T-helper 2 cell treated with Interferon-gamma antibody and Interleukin-4, amounts not matched to agents 100 ng/mL and 5 ng/mL, for 36 hours (primary cell): ENCODE data around the gene SLC23A3. TPM values are rescaled to one million over a fixed set of nuclear protein-coding genes. Genes with fewer than 3 reads are reported as not detected.

Experiments used
- intact Hi-C: fragments of 100-400 bp; cut with micrococcal nuclease; formaldehyde crosslinking; loops from one replicate; pipeline ENCODE4 v1.15.1; 2023
- total RNA-seq: library from RNA; stranded (reverse); gene quantifications from 2 replicates; pipeline ENCODE4 v1.2.3, GENCODE V29; 2022

Gene SLC23A3
- 1.5 and 2.1 TPM in 2 replicates for total RNA-seq

DNA sequence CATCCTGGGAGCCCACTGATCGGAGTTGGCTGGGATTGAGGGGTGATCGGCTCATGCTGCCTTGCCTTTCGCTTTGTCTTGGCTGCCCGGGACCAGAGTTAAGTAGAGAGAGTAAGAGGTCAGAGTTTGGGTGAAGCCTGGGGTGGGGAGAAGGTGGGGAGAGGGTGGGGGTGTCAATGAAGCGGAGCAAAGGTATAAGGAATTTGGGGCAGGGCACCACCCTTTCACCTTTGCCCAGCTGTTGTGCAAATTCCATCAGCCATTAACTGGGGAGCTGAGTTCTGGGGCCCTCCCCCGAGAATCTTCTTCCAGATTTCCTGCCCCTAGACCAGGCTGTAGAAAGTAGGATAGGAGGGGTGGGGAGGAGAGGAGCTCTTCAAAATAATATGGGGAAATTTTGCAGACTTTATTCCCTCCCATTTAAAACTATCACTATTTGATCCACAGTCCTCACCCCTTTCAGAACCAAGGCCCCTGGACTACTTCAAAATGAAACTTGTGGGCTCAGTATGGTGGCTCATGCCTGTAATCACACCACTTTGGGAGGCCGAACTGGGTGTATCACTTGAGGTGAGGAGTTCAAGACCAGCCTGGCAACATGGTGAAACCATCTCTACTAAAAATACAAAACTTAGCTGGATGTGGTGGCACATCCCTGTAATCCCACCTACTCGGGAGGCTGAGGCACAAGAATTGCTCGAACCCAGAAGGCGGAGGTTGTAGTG lies at the start of gene SLC23A3:
TSS of gene SLC23A3 (minus strand) at position 100 of the 725 bp plus-strand sequence. CDS start at position 55, 45 bp downstream.
- intact Hi-C loops: no loop called here

GRCh38 chr2:219218732-219219701 lies 49.2 kb upstream of the SLC23A3 start, which contains the start of gene ABCB6:
Gene ABCB6 (minus strand): TSS chr2:219218958. CDS start chr2:219218673, 285 bp downstream.
- intact Hi-C loops: loop anchor here (1.0 to 2.0 kb wide), 6 partner anchors 10 to 60 kb away; partner anchors contain the start of genes ANKZF1, ATG9A, CNPPD1 and DNAJB2

DNA sequence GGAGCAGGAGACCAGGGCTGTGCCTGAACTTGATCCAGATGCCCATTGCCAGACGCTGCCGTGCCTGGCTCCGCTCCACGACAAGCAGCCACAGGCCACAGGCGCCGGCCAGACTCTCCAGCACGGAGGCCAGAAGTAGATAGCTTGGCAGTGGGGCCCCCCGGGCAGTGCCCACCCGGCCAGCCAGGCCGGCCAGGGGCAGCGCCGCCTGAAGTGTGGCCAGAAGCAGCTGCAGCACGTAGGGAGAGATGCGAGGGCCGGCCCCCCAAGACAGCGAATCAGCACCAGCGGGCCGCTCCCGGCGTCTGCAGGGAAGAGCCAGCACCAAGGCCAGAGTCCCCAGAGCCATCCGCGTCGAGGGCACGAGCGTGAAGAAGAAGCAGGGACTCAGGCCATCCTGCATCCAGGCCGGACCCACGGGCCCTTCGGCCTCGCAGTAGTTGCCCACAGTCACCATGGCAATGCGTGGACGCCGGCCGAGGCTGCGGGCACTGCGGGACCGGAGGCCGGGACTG lies 48.4 kb upstream of the SLC23A3 start:
- intact Hi-C loops: loop anchor here (1.0 to 2.0 kb wide), 4 partner anchors 27 to 61 kb away; partner anchors contain the start of genes CNPPD1, DNAJB2, GLB1L and NHEJ1

DNA sequence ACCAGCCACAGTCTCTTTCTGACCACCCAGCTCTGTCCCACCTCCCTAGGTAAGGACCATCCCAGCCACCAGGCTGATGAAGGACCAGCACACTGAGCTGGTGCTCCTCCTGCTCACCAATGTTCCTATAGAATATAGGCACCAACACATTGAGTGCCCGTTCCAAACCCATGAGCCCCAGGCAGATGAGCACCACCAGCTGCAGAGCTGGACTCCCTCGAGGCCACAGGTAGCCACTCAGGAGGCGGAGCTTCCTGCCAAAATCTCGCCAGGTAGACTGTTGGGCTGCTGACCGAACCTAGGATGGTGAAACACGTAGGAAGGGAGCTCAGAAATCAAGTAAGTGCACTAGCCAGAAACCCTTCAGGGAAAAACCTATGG lies 46.7 kb upstream of the SLC23A3 start:
- intact Hi-C loops: no loop called here

- intact Hi-C loops: no loop called here
These were observed 46.2 kb upstream of the SLC23A3 start for GRCh38 chr2:219215871-219216534.

- intact Hi-C loops: no loop called here
These were observed 45.0 kb upstream of the SLC23A3 start for GRCh38 chr2:219214786-219215185.

DNA sequence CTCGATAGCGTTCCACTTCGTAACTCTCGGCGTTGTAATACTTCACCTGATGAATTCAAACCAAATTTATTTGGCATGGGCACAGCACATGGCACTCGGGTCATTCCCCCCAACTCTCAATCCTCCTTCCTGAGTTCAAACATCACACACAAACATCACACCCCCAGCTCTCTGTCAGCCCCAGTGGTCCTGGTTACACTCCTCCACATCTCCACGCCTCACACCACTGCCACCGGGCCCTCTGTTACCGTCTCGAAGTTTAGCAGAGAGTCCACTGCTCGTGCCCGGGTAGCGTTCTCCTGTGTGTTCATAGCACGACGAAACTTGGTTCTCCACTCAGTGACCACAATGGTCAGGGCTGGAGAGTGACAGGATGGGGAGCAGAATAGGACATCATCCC lies 44.3 kb upstream of the SLC23A3 start:
- intact Hi-C loops: no loop called here

GRCh38 chr2:219213486-219214071 lies 43.8 kb upstream of the SLC23A3 start:
- intact Hi-C loops: no loop called here

DNA sequence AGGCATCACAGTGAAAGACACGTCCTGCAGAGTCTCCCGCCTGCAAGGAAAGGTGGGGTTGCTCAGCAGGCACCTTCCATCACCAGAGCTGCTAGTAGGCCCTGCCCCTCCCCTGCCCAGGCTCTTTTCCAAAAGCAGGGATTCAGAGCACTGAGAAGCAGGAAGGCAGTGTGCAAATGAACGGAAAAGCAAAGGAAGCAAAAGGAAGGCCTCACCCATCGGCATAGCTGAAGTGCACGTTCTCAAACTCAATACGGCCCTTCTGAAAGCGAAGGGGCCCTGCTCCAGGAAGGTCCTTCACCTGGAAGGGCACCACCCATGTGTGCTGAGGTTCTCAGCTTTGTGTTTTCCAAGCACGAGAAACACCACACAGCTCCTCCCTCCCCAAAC lies 43.2 kb upstream of the SLC23A3 start:
- intact Hi-C loops: no loop called here

DNA sequence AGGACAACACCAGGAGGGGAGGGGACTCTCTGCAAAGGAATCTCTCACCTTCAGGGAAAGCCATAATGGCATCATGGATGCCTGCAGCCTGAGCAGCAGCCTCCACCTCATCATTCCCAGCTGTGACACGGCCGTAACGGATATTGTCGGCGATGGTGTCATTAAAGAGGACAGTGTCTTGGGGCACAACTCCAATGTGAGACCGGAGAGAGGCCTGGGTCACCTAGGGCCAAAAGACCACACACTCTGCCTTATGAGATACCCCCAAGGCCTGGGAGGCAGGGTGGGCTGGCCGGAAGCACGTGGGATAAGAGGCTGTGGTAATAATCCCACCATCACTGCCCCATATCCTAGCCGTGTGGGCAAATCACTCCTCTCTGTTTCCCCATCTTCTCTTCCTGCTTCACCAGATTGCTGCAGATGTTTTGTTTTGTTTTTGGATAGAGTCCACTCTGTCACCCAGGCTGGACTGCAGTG lies 41.1 kb upstream of the SLC23A3 start:
- intact Hi-C loops: loop anchor here (1.0 kb wide), 2 partner anchors 34 to 51 kb away; partner anchors contain the start of gene NHEJ1

GRCh38 chr2:219210196-219210885 lies 40.5 kb upstream of the SLC23A3 start:
- intact Hi-C loops: no loop called here

DNA sequence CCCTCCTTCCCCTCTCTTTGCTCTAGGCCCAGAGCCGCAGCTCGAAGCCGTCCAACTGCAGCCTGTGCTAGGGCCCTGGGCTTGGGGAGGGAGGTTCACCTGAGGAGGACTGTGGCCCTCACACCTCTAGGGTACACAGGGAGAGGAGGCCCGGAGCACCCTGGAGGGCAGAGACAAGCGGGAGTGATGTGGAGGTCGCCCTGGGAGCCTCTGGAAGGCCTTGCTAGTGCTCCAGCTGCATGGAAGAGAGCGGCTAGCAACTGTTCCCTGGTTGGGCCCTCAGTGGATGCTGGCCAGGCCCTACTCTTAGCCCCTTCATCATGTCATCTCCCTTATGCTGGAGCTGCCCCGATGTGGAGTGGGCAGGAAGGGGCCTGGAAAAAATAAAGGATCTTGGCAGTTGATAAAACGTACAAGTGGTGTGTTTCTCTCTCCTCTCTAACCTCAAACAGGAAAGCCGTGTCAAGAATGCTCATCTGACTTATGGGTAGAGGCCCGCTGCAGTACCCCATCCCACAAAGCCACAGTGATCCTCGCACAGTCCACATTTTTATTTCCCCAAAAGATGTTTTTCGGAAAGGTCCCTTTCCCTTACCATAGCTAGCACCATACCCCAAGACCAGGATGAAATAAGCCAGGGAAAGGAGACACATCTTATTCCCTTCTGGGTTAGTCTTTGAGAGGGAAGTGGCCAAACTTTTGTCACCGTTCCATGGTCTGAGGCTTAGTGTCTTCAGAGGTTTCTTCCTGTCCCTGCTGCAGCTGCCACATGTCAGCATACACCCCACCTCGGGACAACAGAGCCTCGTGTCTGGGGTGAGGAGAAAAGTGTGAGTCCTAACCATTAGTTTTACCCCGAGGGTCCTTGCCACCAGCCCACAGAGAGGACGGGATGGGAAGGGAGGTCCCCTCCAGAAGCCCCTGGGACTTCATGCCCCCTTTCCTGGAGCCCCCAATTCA lies 39.7 kb upstream of the SLC23A3 start:
- intact Hi-C loops: loop anchor here (5.0 kb wide), 2 partner anchors 152 to 537 kb away; partner anchors contain the start of genes RNF25 and STK36

DNA sequence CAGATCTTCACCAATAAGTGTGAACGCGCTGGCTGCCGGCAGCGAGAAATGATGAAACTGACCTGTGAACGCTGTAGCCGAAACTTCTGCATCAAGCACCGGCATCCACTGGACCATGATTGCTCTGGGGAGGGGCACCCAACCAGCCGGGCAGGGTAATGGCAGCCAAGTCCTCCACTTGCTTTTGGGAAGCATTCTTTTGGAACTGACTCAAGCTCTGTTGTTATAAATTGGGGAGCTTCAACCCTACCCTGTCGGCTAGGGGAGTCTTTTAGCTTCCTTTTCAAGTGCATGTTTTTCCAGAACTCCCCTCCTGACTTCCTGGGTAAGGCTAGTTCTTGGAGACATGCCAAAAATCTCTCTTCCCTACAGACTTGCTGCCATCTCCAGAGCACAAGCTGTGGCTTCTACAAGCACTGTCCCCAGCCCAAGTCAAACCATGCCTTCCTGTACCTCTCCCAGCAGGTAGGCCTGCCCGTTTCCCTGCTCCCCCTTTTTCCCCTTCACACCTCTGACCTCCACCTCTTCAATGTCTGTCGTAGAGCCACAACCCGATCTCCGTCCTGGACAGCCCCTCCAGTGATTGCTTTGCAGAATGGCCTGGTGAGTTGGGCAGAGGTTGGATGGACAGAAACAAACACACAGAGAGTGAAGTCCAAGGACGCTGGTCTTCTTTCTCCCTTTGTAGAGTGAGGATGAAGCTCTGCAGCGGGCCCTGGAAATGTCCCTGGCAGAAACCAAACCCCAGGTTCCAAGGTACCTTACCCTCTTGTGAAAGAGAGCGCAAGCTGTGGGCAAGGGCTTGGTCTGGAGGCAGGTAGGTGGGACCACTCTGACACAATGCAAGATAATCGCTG lies 38.3 kb upstream of the SLC23A3 start:
- intact Hi-C loops: loop anchor here (5.0 kb wide), 2 partner anchors 151 to 536 kb away; partner anchors contain the start of genes RNF25 and STK36

DNA sequence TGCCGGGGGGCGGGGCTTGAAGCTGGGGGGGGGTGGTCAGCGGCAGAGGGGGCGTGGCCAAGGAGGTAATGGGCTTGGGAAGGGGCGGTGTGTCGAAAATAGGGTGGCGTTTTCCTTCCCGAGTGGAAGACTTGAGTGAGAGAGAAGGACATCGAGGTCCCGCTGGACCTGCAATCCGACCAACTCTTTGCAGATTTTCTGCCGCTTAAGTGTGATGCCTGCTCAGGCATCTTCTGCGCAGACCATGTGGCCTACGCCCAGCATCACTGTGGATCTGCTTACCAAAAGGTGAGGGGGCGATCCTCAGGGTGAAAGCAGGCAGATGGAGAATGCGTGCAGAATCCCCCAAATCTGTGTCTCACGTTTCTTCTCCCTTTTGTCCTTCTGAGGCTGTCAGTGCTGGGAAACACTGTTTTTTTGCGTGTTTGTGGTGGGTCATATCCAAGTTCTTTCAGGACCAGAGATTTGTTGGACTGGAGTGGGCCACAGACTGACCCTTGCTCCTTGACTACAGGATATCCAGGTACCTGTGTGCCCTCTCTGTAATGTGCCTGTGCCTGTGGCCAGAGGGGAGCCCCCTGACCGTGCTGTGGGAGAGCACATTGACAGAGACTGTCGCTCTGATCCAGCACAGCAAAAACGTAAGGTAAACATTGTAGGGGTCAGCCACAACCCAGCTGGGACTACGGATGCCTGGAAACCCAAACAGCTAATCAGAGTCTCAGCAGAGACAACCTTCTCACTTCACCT lies 37.5 kb upstream of the SLC23A3 start:
- intact Hi-C loops: loop anchor here (5.0 kb wide), 2 partner anchors 150 to 535 kb away; partner anchors contain the start of genes RNF25 and STK36

GRCh38 chr2:219206328-219207133 lies 36.7 kb upstream of the SLC23A3 start, which contains the start of gene ZFAND2B:
Gene ZFAND2B (plus strand): TSS chr2:219206782. CDS start chr2:219206988, 206 bp downstream.
- intact Hi-C loops: loop anchor here (1.0 to 5.0 kb wide), 12 partner anchors 13 to 534 kb away; partner anchors contain the start of genes ANKZF1, ATG9A, CHPF and DNAJB2

GRCh38 chr2:219205981-219206327 lies 36.1 kb upstream of the SLC23A3 start:
- intact Hi-C loops: loop anchor here (1.0 to 5.0 kb wide), 12 partner anchors 13 to 534 kb away; partner anchors contain the start of genes ANKZF1, ATG9A, CHPF and DNAJB2
